ENCODE measurements around the gene ARHGEF7.
A peak's percentile ranks its signal among the peaks of the same experiment; 100 is the strongest.

ARHGEF7 gene

GRCh38 chr13:111111376-111111937 is 3.7 kb upstream of the ARHGEF7 start:
- no peak for DNase-seq

DNA sequence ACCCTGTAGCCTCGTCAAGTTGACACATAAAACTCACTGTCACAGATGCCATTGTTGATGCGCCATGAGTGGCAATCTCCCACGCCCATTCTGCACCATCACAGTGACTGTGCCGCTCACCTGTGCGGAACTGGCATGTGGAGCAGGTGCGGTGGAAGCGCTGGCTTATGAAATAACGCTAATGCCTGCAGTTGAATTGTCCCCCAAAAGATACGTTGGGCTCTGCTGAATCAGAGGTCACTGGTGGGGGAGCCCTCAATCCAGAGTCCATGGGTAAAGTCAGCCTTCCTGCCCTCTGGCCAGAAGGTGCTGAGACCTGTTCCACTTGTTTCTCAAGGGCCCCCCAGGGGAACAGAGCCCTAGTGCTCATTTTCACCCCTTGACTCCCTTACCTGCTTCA is 2.9 kb upstream of the ARHGEF7 start:
- DNase-seq: no peak

DNA sequence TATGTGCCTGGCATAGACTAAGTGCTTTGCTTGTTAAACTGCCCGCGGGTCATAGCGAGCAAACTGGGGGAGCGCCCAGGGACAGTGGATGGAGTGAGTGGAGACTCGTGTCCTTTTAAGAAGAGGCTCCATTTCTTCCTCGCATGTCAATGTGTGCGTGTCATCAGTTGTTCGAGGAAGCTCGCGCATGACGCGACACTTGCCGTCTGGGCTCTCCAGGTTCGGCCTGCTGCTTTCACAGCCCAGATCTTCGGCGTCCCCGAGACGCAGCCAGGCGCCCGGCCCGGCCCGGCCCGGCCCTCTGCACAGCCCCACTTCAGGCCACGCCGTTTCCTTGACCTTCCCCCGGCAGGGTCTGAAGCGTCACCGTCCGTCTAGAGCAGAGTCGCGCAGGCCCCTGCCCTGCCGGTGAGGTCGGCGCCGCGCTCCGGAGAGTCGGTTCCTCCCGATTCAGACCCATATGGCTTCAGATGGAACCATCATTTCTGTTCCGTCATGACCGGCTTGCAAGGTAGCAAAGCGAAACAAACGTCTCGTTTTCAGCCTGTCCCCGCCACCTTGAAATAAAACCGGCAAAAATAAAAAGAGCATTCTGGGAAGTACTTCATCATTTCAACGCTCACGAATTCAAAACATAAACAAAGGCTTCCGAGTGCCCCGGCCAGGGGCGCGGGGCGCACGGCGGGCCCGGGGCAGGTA is 599 bp upstream of the ARHGEF7 start:
- DNase-seq: peak; percentile 74

DNA sequence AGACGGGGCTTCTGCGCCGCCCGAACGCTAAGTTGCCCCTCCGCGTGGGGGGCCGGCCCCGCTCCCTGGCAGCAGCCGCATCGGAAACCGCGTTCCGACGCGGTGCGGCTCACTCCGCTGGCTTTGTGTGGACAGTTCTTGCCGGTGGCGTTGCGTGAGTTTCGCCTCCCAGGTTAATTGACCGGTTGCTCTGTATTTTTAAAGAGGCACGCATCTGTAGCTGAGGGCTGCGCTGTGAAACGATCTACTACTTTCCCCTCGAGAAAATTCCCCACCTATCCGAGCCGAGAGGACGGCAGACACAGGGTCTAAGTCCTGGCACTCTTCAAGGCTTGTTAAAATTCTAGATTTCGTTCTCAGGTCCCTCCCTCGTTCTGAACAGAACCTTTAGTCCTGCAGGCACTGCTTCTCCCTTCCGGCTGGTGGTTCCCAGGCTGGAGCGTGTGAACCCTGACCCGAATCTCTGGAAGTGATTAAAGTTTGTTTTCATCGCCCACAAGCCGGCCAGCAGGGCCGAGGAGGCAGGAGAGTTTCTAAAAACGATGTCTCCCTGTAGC is 933 bp downstream of the ARHGEF7 start:
- DNase-seq: peak; percentile 70

DNA sequence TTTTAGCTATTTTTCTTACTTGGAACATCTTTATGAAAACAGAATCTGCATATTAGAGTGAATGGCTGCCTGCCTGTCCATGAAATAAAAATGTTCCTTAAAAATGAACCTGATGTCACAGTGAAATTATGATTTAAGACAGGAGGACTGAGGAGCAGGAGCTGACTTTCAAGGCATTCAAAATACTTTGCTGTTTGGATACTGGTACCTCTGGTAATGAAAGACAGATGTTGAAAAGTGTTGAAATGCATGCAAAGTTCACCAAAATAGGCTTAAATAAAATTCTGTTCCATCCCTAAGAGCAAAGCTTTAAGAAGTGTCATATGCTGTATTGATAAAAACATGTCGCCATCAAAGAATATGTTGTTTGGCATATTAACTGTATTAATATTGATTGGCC is 1.7 kb downstream of the ARHGEF7 start:
- DNase-seq: no peak

GRCh38 chr13:111117289-111117688 is 2.2 kb downstream of the ARHGEF7 start:
- DNase-seq: no peak

- no peak for DNase-seq
Measured at GRCh38 chr13:111117961-111118360, 2.9 kb downstream of the ARHGEF7 start.

- no peak for DNase-seq
Measured at GRCh38 chr13:111118898-111119607, 3.9 kb downstream of the ARHGEF7 start.

GRCh38 chr13:111119966-111120365 is 4.9 kb downstream of the ARHGEF7 start:
- DNase-seq: no peak

DNA sequence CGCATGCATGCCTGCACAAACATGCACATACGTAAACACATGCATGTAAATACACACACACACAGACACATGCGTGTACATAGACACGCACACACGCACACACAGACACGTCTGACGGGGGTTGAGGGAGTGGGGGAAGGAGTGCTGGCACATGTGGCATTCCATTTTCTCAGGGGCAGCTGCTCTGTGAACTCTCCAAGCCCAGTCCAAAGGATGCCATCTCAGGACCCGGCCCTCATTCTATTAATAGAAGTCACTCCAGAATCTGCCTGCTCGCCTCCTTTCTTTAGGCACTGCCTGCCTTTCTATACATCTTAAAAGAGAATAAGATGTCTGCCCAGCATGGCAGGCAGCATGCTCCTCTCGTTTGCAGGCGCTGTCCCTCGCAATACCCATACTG is 5.3 kb downstream of the ARHGEF7 start:
- no peak for DNase-seq

- DNase-seq: no peak
Measured at GRCh38 chr13:111120913-111121312, 5.8 kb downstream of the ARHGEF7 start.

DNA sequence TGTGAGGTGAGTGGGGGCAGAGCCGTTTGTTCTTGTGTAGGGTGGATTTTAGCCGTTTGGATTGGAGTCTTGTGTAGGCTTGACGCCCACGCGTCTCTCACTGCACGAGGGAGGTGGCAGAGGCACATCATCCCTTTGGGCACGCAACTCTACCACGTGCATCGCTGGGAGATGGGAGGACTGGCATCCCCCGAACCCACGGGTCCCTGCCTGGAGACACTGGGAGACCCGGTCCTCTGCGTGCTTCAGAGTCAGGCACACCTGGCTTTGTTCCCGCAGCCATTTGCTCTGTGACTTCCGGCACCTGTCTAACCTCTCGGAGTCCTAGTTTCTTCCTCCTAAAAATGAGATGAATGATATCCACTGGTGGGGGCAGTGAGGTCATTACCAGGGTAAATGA is 6.4 kb downstream of the ARHGEF7 start:
- DNase-seq: no peak

DNA sequence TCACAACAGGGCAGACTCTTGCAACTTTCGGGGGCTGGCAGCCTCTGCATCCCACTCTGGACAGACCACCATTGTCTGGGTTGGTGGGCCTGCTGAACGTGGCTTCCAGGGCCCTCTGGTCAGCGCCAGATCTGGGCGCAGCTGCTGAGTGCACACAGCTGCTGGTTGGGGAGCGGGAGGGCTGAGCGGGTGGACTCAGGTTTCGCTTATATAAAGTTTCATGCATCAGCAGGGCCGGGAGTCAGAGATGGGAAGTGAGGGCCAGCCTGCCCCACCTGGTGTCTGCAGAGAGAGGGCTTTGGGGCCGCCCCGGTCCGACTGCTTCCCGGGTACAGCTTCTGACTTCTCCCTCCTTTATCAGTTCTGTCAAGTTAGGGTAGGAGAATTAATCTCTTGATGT is 6.9 kb downstream of the ARHGEF7 start:
- DNase-seq: peak; percentile 47

- DNase-seq: no peak
Measured at GRCh38 chr13:111122631-111123030, 7.5 kb downstream of the ARHGEF7 start.

GRCh38 chr13:111123221-111123620 is 8.1 kb downstream of the ARHGEF7 start:
- DNase-seq: no peak

- DNase-seq: no peak
Measured at GRCh38 chr13:111123649-111124048, 8.5 kb downstream of the ARHGEF7 start.

DNA sequence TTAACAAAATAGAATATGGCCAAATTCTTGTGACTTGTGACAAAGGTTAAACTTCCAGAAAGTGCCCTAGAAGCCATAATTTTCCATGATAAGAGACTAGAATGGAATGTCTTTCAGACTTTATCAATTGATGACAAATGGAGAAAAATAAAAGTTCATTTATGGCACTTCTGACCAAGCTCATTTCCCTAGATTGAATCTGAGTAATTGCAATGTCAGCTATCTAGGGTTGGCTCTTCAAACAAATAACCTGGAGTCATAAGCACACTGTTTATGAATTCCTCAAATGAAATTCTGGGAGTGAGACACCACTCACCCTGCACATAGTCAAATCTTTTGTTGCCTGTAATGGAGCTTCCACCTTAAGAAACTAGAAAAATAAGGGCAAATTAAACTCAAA is 11.4 kb downstream of the ARHGEF7 start:
- no peak for DNase-seq

GRCh38 chr13:111129465-111130115 is 14.5 kb downstream of the ARHGEF7 start:
- DNase-seq: no peak

DNA sequence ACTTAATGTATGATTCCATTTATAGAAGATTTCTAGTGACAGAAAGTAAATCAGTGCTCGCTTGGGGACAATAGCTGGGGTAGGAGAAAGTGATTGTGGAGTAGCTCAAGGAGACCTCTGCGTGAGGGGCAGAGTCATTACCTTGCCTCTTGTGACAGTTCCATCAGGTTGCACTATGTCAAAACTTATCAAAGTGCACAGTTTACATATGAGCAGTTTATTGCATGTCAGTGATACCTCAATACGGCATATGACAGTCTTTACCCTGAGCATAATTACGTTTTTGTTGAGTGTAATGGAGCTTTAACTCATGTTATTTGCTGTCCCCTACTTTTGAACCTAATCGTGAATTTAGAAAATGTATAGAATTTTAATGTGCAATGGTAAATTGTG is 15.0 kb downstream of the ARHGEF7 start:
- no peak for DNase-seq

DNA sequence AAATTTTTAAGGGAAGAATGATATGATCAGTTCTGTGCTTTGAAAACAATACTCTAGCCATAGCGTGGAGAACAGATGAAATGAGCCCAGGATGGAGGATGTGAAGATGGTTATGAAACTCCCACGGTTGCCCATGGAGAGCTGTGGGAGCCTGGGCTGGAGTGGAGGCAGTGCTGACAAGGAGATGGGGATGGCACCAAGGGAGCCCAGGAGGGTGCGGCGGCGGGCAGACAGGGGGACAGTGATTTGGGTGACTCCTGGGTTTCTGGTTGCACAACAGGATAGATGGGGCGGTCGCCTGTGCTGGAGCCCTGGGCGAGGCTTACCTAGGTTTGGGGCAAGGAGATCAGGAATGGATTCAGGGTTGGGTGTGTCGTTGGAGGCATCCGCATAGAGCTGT is 15.9 kb downstream of the ARHGEF7 start:
- DNase-seq: no peak

GRCh38 chr13:111131611-111132010 is 16.5 kb downstream of the ARHGEF7 start:
- no peak for DNase-seq

DNA sequence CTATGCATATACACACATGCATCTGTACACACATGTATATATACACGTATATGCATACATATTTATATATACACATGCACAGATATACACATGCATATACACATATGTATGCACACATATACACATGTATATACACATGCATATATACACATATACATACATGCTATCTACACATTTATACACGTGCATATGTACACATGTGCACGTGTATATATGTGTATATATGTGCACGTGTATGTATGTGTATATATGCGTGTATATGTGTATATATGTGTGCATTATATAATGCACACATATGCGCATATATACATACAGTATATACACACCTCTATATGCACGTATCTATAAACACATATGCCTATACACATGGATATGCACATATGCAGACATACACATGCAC is 17.8 kb downstream of the ARHGEF7 start:
- DNase-seq: no peak

DNA sequence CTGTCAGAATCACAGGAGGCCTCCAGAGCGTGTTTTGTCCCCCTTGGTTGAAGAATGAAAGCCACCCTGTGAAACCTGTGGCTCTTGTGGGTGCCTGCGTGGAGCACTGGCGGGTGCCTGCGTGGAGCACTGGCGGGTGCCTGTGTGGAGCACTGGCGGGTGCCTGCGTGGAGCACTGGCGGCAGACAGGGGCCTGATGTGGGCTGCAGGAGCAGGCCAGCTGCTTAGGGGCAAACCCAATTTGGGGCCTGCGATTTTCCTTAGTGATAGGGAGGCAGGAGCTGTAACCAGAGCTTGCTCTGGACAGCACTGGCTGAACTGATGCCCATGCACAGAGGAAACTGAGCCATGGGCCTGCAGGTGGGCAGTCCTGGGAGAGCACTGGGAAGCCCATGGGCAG is 24.3 kb downstream of the ARHGEF7 start:
- DNase-seq: peak; percentile 70
